ENCODE results near the gene EN1.

Gene EN1

GRCh38 chr2:118848381-118849225 lies 1.2 kb upstream of the EN1 start:
- TF ChIP-seq CTCF (conservative IDR thresholded peaks at IDR 0.05; ENCODE audit: low read depth): no peak
- no peak overlapping the region for H3K27ac ChIP-seq
- no peak for DNase-seq (ENCODE audit: low spot score)
- CTCF ChIA-PET: interaction anchor here (0.5 to 0.8 kb wide), 4 partner anchors 13 to 619 kb away, joined by 3 to 4 read pairs (median 3); no protein-coding TSS in a partner anchor
- POLR2A ChIA-PET (ENCODE audit: low non-redundant PET): interaction anchor here (0.5 kb wide), 1 partner anchor 631 kb away, joined by 3 read pairs; no protein-coding TSS in a partner anchor

- H3K27ac ChIP-seq: no peak overlapping the region
- no peak for TF ChIP-seq CTCF (conservative IDR thresholded peaks at IDR 0.05; ENCODE audit: low read depth)
- no peak for DNase-seq (ENCODE audit: low spot score)
- POLR2A ChIA-PET (ENCODE audit: low non-redundant PET): no interaction called here
- CTCF ChIA-PET: interaction anchor here (0.5 to 0.6 kb wide), 3 partner anchors 7 to 1651 kb away, joined by 3 to 4 read pairs (median 4); no protein-coding TSS in a partner anchor
Observed at GRCh38 chr2:118847762-118848172, 319 bp upstream of the EN1 start.

- no peak for DNase-seq (ENCODE audit: low spot score)
- ChIA-PET POLR2A (ENCODE audit: low non-redundant PET) (no interaction called here), CTCF (interaction anchor here (0.6 to 2.6 kb wide), 2 partner anchors 9 kb away, joined by 4 to 8 read pairs; no protein-coding TSS in a partner anchor)
- no peak overlapping the region for H3K27ac ChIP-seq
- TF ChIP-seq CTCF (conservative IDR thresholded peaks at IDR 0.05; ENCODE audit: low read depth): no peak
Observed at GRCh38 chr2:118846442-118846952, 951 bp downstream of the EN1 start.

GRCh38 chr2:118845522-118846441 lies 1.7 kb downstream of the EN1 start:
- DNase-seq (ENCODE audit: low spot score): no peak
- TF ChIP-seq CTCF (conservative IDR thresholded peaks at IDR 0.05; ENCODE audit: low read depth): no peak
- no peak overlapping the region for H3K27ac ChIP-seq
- ChIA-PET POLR2A (ENCODE audit: low non-redundant PET) (no interaction called here), CTCF (interaction anchor here (2.6 kb wide), 1 partner anchor 10 kb away, joined by 8 read pairs; no protein-coding TSS in a partner anchor)

GRCh38 chr2:118845005-118845521 lies 2.4 kb downstream of the EN1 start:
- no peak for DNase-seq (ENCODE audit: low spot score)
- ChIA-PET CTCF (interaction anchor here (0.6 to 2.6 kb wide), 2 partner anchors 10 to 1639 kb away, joined by 4 to 8 read pairs; no protein-coding TSS in a partner anchor), POLR2A (ENCODE audit: low non-redundant PET) (no interaction called here)
- no peak overlapping the region for H3K27ac ChIP-seq
- TF ChIP-seq CTCF (conservative IDR thresholded peaks at IDR 0.05; ENCODE audit: low read depth): no peak

Measured in RWPE1 (cell line).